ENCODE measurements around the gene TNFRSF18.

DNA sequence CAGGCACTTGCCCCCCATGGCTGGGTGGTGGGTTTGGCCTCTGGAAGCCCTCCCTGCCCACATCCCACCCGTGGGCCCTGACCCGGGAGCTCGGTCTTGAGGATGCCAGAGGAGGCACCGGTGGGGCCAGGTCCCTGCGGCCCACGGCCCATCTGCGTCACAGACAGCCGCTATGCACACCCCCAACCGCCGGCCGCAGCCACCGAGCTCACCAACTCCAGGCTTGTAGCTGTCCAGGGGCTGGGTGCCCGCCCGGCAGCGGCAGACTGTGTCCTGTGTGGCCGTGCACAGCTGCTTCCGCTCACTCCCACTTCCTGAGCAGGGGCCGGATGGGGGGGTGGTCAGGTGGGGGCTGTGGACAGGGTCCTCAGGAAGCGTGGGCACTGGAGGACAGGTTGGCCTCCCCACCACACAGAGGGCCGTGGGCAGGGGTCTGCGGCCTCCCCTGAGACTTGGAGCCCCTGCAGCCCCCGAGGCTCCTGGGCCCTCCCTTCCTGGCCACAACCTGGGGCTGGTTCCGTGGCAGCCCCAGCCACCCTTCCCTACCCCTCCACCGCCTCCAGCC lies 6.5 kb upstream of the TNFRSF18 start:
- TF ChIP-seq, protein P1, sequence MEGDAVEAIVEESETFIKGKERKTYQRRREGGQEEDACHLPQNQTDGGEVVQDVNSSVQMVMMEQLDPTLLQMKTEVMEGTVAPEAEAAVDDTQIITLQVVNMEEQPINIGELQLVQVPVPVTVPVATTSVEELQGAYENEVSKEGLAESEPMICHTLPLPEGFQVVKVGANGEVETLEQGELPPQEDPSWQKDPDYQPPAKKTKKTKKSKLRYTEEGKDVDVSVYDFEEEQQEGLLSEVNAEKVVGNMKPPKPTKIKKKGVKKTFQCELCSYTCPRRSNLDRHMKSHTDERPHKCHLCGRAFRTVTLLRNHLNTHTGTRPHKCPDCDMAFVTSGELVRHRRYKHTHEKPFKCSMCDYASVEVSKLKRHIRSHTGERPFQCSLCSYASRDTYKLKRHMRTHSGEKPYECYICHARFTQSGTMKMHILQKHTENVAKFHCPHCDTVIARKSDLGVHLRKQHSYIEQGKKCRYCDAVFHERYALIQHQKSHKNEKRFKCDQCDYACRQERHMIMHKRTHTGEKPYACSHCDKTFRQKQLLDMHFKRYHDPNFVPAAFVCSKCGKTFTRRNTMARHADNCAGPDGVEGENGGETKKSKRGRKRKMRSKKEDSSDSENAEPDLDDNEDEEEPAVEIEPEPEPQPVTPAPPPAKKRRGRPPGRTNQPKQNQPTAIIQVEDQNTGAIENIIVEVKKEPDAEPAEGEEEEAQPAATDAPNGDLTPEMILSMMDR (IDR thresholded peaks at IDR 0.05; ENCODE audit: borderline replicate concordance, extremely low read depth, low read length, poor library complexity, severe bottlenecking), result no peak
- no peak for TF ChIP-seq EZH2 (IDR thresholded peaks at IDR 0.05; ENCODE audit: borderline replicate concordance, low read depth, low read length, severe bottlenecking)
